ENCODE data around the gene PLEKHG4B. TPM values are rescaled to one million over a fixed set of nuclear protein-coding genes. Genes with fewer than 3 reads are reported as not detected.

PLEKHG4B gene
- total RNA-seq, 2 experiments from 2014 or later, result not detected

Other genes starting within 250 kb of the PLEKHG4B start
- gene LRRC14B, start 99.3 kb downstream of the PLEKHG4B start, total RNA-seq, result under 1 TPM in 1 of 2 experiments, not detected in 1; 0.16 TPM
- gene CCDC127, start 126.0 kb downstream of the PLEKHG4B start, total RNA-seq, result 1 to 10 TPM; 4.2 to 4.3 TPM
- 100 to 1,000 TPM; 141 to 149 TPM for gene SDHA, start 126.2 kb downstream of the PLEKHG4B start, total RNA-seq
- 10 to 100 TPM; 87.1 to 92.4 TPM for gene PDCD6, start 179.5 kb downstream of the PLEKHG4B start, total RNA-seq
- gene AHRR, start 229.5 kb downstream of the PLEKHG4B start, total RNA-seq, result 10 to 100 TPM; 26.3 to 27.9 TPM

Data from activated CD8-positive, alpha-beta T cell treated with anti-CD3 and anti-CD28 coated beads for 36 hours (primary cell).